ENCODE measurements around the gene HIF1A.
"Not testable (repeated sequence)": the region's sequence is repeated elsewhere in the genome, so short reads cannot be mapped to it uniquely, and the experiment has no call there.

The HIF1A gene

GRCh38 chr14:61749264-61749663, 54.0 kb downstream of the HIF1A start:
- DNase-seq (ENCODE audit: low read depth), result no peak

- no peak for DNase-seq (ENCODE audit: low read depth)
These were observed 54.6 kb downstream of the HIF1A start for GRCh38 chr14:61749867-61750266.

DNA sequence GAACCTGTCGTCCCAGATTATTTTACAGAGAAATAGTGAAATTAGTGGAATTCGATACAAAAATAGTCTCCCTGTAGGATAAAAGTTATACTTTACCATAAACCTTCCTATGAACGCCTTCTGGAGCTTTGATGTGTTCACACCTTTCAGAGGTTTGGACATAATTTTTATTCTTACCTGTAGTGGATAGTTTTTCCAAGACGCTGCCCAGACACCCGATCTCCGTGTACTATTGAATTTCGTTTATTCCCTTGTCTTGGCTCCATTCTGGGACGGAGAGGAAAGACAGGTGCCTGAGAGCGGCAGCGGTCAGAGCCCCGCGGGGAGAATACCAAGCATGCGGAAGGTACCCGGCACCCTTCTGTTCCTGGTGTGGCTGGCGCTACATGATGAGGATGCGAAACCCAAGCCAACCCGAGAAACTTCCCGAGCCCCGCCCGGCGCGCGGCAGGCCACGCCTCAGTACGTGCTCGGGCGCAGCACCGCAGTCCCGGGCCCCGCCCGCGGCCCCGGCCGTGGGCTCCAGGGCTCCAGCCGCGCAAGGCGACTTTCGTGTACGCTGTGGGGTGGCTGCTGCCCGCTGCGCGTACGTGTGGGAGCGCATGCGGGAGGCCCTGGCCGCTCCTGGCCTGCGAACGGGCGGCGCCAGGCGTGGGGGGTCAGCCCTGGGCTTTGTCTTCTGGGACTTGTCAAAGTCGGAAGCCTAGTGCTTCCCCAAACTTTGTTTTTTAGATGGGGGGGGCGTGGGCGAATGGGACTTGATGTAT, 55.6 kb downstream of the HIF1A start:
- peak; percentile 78 for DNase-seq (ENCODE audit: low read depth)

DNA sequence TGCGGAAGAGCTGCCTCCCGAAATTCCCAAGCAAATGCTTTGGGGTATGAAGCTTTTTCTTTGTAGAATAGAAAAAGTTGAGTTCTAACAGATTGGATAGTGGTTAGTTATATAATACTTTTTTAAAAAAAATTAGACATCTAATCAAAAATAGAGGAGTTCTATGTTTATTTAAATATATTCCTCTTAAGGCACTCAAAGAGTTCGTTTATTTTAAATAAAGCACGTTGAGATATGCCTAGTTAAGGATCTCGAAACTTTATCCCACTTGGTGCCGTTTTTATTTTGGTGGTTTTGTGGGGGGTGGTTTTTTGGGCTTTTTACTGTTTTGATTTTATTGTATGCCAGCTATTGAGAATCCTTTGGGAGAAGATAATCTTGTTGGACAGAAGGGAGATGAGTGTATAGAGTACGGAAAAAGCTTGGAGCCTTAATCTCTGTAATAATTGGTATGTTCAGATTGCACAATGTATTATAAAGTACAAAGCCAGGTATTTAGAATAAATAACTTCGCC, 56.2 kb downstream of the HIF1A start:
- no peak for DNase-seq (ENCODE audit: low read depth)

- peak; percentile 71 for DNase-seq (ENCODE audit: low read depth)
These were observed 57.3 kb downstream of the HIF1A start for GRCh38 chr14:61752626-61753025.

GRCh38 chr14:61753631-61754030, 58.3 kb downstream of the HIF1A start:
- DNase-seq (ENCODE audit: low read depth), result no peak

DNA sequence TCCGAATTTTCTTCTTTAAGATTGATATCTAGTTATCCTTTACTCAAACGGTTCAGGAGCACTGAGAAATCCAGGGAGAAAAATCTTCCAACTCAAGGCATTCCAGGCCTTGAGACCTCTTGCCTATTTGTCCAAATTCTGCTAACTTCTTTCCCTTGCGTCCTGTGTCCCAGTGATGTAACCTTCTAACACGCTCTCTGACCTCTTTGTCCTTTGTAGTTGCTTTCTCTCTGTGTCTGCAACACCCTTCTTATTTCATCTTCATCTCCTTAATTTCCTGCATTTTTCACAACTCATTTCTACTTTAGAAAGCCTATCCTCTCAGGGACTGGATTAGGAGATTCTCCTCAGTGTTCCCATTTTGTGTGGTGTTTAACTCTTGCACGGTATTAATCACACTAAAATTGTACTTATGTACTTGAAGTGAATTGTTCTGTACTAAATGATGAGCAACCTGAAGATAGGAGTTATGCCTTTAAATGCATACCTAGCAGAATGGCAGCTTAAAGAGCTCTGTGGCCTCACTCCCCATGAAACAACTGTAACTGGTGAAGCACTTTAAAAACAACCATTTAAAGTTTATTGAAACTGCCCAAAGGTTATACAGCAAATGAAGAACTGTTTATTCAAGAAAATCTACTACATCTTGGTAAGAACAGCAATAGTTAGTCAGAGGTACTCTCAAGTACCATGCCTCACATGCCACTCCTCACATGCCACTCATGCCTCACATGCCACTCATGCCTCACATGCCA, 59.5 kb downstream of the HIF1A start:
- peak; percentile 73 for DNase-seq (ENCODE audit: low read depth)

- DNase-seq (ENCODE audit: low read depth), result not testable (repeated sequence)
These were observed 60.0 kb downstream of the HIF1A start for GRCh38 chr14:61755382-61755742.

DNA sequence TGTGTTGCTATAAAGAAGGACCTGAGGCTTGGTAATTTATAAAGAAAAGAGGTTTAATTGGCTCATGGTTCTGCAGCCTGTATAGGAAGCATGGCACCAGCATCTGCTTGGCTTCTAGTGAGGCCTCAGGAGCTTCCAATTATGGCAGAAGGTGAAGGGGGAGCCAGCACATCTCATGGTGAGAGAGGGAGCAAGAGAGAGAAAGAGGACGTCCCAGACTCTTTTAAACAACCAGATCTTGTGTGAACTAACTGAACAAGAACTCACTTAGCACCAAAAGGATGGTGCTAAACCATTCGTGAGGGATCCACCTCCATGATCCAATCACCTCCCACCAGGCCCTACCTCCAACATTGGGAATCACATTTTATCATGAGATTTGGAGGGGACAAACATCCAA, 60.8 kb downstream of the HIF1A start:
- no peak for DNase-seq (ENCODE audit: low read depth)

GRCh38 chr14:61759878-61760277, 64.6 kb downstream of the HIF1A start:
- no peak for DNase-seq (ENCODE audit: low read depth)

- no peak for DNase-seq (ENCODE audit: low read depth)
These were observed 66.2 kb downstream of the HIF1A start for GRCh38 chr14:61761557-61761956.

- DNase-seq (ENCODE audit: low read depth), result peak; percentile 96
These were observed 66.9 kb downstream of the HIF1A start, which contains the start of gene SNAPC1 for GRCh38 chr14:61761959-61762786. Gene SNAPC1 (plus strand): TSS chr14:61762420. CDS start chr14:61762461, 41 bp downstream.

DNA sequence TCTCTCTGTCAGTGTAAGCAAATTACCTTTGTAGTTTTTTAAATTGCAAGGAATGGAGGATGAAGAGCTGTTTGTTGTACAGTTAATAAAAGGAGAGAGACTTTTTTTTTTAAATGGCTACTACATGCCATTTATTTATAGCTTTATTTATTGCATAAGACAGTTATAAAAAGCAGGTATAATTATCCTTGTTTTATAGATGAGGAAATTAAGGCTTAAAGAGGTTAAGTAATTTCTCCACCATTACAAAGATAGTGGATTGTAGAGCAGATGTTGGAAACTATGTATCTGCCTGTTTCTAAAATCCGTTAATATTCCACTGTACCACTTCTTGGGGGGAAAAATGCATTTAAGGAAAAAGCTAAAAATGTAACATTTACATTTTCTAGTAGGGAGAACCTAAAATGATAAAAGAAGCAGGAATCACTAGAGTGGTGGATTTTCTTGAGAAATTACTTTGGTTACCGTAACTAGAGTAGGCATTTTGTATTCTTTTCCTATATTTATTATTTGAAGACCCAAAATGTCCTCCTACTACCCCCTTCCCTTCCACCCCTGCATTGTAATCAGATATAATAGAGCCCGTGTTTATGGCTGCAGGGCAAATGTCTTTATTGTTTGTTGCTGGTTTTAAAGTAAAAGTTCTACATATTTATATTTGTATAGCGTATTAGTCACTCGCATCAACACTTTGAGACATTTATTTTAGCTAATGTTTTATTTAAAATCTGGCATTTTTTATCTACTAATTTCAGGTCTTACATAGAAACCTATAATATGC, 69.2 kb downstream of the HIF1A start:
- DNase-seq (ENCODE audit: low read depth), result no peak

DNA sequence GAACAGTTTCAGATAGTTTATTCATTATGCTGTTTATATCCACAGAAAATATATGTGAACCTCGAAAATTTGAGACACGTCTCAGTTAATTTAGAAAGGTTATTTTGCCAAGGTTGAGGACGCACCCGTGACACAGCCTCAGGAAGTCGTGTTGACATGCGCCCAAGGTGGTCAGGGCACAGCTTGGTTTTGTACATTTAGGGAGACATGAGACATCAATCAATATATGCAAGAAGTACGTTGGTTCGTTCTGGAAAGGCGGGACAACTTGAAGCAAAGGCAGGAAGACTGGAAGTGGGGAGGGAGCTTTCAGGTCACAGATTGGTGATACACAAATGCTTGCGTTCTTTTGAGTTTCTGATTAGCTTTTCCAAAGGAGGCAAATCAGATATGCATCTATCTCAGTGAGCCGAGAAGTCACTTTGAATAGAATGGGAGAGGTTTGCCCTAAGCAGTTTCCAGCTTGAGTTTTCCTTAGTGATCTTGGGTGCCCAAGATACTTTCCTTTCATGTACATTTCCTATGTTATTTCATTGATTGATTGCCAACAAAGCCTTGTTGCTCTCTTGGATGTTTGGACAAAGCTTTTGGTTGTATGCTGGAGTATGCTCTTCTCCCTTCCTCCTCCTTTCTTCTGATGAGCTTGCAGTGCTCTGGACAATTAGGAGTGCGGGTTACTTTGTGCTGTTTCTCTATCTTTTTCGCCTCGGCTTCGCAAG, 70.1 kb downstream of the HIF1A start:
- DNase-seq (ENCODE audit: low read depth), result no peak

GRCh38 chr14:61766151-61766550, 70.8 kb downstream of the HIF1A start:
- DNase-seq (ENCODE audit: low read depth), result no peak

DNA sequence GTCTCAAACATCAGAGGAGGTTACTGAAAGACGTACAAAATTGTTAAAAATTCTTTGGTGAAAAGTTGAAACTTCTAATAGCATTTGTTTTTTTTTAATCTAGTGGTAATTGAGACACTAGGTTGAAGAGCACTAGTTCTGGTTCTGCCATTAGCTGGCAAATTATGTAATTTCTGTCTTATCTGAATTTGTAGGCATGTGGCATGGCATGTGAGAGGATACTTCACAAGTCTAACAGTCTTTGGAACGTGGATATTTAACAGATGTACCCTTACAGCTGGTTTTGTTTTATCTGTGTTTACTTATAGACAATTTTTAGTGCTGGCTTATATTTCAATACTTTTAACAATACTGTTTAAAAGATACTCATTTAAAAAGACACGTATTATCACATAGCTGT, 72.9 kb downstream of the HIF1A start:
- no peak for DNase-seq (ENCODE audit: low read depth)

DNA sequence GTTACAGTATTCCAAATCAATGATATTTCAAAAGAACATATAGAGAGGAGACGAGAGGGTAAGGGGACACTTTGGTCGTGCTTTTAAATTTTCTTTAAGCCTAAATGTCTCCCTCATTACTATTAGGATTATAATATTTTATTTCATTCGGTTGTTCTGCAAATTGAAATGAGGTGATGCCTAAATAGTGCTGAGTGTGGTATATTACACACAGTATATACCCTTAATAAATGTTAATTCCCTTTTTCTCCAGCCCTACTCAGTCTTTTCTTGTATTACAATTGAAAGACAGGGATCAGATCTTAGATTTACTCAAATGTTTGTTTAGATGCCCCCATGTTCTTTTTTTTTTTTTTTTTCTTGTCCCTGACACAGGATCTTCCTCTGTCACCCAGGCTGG, 74.6 kb downstream of the HIF1A start:
- DNase-seq (ENCODE audit: low read depth), result no peak

GRCh38 chr14:61774861-61775260, 79.5 kb downstream of the HIF1A start:
- no peak for DNase-seq (ENCODE audit: low read depth)

- DNase-seq (ENCODE audit: low read depth), result no peak
These were observed 84.8 kb downstream of the HIF1A start for GRCh38 chr14:61780125-61780524.

GRCh38 chr14:61797309-61797708, 102.0 kb downstream of the HIF1A start:
- no peak for DNase-seq (ENCODE audit: low read depth)
